Ramos (cell line): ENCODE results near the gene FGD4.
"Not testable (repeated sequence)": the region's sequence is repeated elsewhere in the genome, so short reads cannot be mapped to it uniquely, and the experiment has no call there.

ENCODE experiments used
- in situ Hi-C: fragments of 300-500 bp; cut with MboI; formaldehyde crosslinking; loops from one replicate; pipeline ENCODE4 v1.14.3; 2022; ENCODE audit warnings: low sequenced_read_pairs; ENCODE audit not compliant: unreplicated experiment

Gene FGD4

DNA sequence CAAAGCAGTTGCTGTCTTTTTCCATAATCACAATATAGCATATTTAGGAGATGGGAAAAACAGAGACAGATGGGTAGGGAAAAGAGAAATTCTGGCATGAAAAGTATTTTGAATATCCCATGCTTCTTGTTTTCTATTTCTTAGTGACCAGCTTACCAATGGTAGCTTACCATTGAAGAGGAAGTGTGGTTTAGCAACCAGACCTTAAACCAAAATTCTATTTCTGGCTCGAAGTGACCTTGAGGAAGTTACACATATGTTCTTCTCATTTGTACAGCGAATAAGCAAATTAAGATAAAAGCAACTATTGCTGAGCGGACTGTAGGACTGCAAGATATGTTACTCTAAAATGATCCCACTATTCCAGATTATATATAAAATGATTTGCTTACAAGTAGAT, 82.9 kb downstream of the FGD4 start:
- in situ Hi-C loops = no loop called here

DNA sequence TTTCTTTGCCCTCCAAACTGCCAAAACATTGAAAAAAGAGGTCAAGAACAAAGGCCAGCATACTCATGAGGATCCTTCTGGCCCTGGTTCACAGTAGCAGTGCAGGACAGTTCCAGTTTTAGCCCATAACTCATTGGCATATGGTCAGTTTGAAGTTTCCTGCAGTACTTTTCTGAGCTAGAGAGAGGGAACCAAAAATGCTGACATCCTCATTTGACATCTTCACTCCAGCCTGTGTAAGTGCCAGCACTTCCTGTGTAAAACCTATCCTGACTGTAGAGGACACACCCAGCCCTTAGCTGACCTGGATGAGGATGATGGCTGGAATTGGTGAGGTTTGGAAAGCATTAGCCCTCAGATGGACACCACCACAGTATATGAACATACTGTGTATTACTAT, 84.1 kb downstream of the FGD4 start:
- in situ Hi-C loops = no loop called here

DNA sequence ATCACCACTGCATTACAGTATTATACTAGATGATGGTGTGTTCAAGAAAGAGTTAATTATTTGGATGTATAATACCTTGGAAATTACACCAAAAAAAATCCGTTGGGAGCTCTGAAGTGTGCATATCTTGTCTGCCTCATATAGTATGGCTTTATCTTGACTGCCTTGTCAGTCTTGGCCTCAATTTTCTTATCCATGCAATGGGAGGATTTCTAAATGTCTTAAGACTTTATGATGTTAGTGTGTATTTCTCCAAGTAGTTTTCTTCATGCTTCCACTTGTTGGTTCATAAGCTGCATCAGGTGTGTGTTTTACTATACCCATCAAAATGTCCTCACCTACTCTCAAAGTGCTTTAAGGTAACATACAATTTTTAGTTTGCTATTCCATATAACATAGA, 84.6 kb downstream of the FGD4 start:
- in situ Hi-C loops = no loop called here

DNA sequence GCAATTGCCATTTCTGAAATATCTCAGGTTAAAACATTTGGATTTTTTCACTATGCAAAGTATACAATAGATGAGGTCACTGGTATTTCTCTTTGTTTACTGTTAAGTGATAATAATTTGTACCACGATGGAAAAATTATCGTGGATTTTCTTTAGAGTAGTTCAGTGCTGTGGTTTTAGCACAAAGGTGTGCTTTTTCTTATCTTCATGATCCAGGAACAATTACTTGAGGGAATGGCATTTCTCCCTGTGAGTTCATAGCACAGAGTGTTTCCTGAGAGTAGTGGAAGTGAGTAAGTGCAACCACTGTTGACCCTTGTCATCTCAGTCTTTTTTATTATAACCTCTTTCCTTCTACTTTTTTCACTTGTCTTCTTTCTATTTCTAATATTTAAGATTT, 86.8 kb downstream of the FGD4 start:
- in situ Hi-C loops = no loop called here

DNA sequence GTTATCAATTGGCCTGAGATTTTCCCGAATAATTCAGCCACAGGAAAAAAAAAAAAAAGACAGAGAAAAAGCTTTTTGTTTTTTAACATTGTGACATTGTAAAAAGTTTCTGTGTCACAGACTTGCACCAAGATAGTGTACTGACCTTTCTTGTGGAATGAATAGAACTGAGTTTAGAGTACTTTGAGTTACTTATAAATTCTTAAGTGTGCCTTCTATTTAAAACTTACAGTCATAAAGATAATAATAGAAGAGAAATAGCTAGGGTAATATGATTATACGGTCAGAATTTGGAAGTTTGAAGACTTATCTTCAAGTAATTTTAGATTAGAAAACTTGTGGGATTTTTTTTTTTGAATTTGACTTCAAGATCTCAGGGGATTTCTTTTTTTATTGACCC, 88.8 kb downstream of the FGD4 start:
- in situ Hi-C loops = no loop called here

DNA sequence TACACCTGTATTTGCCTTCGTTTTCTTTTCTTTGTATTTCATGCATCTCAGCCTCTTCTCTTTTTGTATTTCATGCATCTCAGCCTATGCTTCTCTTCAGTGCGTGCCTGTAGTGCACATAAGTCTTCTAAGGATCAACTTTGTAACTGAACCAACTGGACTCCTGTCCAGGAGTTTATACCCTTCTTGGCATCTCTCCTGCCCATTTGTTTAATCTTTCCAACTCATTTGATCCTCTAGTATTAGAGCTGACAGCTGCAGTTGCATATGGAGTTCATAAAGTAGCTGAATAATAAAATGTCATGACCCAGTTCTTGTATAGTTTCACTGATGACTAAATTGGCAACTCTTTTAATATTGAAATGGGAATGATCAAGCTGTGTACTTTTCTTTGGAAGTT, 89.7 kb downstream of the FGD4 start:
- in situ Hi-C loops = no loop called here

DNA sequence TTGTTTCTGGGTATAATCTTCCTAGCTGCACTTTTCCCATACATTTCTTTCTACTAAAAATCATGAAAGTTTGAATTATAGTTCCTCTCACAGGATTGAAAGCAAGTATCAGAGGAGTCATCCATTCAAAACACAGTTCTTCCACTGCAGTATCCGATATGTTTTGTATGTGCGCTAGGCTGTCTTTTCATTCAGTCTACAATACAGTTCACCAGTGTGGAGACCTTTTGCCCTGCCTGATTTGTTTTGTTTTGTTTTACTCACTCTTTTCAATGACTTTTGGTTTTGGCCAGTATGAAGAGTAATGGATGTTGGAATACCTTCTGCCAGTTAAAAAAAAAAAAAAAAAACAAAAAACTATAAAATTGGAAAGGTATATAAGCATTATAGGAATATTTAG, 91.4 kb downstream of the FGD4 start:
- in situ Hi-C loops = no loop called here

DNA sequence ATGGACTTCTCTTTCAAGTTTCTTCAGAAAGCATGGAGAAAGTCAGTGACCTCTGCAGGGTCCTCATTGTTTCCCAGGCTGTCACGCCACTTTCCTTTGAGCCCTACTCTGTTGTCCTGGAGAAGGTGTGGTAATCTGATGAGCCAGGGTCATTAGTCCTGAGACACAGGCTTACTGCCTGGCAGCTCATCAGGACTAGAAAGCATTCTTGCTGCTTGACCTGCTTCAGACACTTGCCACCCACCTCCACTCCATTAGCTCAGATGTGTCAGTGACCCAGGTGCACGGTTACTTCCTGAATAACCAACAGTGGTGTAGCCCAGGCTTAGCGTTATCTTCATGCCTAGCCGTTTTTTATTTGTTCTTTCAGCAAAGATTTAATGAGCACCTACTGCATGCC, 93.9 kb downstream of the FGD4 start:
- in situ Hi-C loops = no loop called here

DNA sequence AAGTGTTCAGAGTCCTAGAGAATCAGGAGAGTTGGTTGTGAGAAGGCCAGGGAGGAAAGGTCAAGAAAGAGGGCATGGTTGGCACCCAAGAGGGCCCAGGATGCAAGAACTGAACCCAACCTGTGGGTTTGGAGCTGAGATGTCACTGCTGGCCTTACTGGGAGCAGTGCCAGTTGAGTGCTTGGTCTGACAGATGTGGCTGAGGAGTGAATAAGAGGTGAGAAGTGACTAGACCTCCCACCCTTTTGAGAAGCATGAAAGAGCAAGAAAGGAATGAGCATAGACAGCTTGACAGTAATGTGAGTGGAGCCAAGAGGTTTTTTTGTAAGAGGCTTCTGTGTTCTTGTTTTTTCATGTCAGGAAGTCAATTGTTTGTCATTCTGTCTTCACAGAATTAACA, 95.3 kb downstream of the FGD4 start:
- in situ Hi-C loops = no loop called here

DNA sequence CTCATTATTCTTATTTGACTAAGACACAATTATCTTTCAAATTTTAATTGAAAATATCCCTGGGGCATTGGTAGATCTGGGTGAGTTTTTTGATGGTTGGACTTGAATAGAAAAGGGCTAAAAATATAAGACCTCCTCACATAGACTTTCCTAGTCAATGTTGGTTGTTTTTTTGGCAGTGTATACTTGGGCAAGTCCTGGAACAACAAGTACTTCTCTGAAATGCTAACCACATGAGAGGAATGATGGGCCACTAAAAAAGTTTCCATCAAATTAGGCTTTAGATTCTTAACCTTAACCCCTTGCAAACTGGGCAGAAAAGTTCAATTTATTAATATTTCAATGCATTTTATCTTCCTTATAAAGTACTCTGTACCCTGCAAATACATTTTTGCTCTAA, 97.6 kb downstream of the FGD4 start:
- in situ Hi-C loops = no loop called here

DNA sequence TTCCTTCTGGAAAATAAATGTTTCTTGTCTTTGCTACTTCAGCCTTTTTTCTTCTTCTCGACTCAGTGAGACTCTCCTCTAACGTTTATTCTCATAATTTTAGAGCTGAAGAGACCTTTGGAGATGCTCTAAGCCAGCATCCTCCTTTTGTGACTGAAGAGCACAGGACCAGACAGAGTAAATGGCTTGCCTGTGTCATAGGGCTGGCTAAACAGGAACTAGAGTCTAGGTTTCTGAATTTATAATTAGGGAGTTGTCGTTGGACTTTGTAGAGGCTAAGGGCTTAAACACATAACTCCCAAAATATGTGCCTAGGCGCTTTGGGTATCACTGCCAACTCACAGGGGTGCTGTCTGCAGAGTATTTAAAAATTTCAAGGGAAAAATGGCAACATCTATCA, 98.5 kb downstream of the FGD4 start:
- in situ Hi-C loops = no loop called here

DNA sequence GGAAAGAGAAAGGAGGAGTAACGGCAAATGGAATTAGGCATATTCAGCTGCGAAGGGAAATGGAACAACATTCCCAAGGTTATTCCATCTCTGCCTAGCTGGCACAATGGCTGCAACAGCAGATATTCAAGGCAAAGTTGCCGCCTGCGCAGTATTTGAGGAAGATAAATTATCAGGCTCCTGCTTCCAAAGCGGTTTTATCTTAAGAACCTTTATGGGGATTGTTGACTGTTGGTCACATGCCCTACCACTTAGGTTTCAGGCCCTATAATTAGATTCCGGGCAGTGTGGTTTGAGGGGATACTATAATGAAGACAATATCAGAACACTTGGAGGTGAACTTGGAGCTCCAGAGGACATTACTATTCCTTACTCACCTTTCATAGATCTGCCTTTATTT, 99.7 kb downstream of the FGD4 start:
- in situ Hi-C loops = no loop called here

DNA sequence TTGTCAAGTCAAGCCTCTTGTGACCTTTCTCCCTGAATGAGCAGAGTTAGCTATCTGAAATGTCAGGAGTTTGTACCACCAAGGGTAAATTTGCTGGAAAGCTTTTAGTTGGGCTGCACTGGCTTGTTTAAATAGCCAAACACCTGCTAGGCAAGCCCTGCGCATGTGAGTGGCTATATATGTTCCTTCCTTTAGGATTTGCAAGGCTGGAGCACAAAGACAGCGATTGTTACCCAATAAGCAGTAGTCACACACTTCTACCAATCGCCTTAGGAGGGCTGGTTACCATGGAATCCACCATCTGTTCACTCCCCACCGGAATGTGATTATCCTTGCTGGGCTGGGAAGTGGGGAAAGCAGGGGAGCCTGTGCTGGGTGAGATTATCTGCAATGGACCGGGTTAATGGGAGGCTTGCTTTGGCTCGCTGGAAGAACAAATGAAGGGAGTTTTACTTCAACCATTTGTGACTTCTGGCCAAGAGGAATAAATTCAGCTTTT, 102.5 kb downstream of the FGD4 start:
- in situ Hi-C loops = no loop called here

DNA sequence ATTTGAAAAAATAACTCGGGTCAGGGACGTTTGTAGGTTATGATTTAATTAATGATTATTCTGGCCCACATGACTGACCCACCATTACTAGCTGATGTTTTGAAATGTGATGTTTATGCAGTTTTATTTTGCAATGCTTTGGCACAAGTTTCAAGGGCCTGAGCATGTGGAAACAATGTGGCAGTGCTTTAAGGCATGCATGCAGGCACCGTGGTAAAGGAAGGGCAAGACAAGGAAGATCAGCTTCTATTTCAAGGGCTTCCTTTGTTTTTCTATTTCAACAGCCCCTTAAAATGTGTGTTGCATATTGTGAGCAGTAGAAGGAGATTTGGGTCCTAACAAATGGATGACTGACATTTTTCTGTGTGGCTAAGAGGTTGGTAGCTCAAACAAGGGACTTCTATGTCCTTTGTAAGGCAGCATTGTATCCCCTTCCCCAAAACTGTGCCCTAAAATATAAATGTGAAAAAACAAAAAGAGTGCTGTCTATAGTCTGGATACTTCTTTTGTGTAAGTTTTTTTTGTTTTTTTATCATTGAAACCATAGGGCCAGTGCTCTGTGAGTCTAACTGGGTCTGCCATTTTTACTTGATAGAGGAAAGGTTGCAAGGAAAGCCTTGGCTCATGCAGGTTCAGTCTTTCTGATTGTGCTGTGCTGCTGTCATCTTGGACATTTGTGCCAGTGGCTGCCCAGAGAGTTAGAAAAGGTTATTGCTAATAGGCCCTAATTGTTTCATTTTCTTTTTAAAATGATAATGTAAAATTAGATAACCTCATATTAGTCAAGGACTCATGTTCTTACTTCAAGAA, 103.5 kb downstream of the FGD4 start:
- in situ Hi-C loops = no loop called here

DNA sequence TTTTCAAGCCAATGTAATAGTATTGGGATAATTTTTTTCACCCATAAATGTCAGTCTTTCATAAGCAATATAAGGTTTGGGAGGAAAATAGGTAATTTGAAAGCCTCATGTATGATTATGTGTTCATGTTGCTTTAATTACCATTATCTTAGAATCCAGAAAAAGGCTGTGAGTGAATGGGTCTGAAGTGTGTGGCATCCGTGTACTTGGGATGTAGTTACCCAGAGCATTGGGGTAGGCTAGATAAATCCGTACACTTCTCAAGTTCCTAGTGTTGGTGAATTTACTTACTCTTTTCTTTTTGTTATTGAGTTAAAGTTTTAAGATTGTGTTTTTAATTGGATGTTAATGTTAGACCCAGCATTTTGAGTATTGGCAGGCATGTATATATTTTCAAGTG, 104.4 kb downstream of the FGD4 start:
- in situ Hi-C loops = no loop called here

DNA sequence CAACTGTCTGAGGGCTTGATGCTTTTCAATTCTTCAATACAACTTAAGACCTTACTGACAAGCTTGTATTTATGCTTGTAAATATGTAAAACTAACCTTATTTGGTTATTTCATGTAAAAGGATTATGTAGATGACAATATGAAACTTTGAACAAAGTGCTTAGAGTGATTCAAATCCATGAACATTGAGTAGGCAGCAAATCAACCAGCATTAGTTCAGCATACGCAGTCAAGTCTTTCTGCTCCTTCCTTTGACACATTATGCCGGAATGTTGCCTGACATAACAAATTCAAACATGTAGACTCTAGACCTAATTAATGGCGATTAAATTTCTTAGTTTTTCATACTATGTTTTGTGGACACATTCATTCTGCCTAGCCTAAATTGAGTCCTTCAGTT, 105.2 kb downstream of the FGD4 start:
- in situ Hi-C loops = no loop called here

DNA sequence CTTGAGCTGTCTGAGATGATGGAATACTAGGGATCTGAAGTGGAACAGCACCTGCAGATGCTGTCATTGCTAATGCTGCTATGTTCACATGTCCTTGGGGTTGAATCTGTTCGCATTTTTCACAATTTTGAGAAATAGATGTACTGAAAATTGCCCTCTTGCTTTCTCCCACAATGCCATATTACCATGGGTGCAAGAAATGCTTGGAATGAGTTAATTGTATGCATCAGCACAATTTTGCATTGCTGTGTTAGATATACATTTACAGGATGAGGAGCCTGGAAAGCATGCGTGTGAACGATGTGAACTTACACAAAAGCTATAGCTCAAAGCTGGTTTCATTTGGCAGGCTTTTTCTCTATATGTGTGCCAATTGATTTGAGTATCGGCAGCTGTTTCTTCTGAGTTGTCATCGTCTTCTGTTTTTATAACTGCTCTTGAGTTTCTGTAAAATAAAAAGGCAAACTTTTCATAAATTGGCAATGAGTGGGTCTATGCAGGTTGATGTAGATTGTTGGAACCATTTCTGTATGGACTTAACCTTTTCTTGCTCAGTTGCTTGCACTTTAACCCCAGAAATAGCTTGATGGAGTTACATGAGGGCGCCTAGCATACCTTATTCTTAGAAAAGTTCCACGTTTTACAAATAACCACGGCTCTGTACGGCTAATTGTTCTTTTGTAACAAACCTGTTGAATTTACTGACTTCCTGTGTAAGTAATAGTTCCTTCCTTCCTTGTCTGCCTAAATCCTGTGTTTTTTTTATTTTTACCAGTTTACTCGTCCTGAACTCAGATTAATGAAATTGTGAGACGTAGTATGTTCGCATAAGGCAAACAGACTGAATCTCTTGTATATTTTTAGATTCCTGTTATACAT, 105.9 kb downstream of the FGD4 start:
- in situ Hi-C loops = no loop called here

DNA sequence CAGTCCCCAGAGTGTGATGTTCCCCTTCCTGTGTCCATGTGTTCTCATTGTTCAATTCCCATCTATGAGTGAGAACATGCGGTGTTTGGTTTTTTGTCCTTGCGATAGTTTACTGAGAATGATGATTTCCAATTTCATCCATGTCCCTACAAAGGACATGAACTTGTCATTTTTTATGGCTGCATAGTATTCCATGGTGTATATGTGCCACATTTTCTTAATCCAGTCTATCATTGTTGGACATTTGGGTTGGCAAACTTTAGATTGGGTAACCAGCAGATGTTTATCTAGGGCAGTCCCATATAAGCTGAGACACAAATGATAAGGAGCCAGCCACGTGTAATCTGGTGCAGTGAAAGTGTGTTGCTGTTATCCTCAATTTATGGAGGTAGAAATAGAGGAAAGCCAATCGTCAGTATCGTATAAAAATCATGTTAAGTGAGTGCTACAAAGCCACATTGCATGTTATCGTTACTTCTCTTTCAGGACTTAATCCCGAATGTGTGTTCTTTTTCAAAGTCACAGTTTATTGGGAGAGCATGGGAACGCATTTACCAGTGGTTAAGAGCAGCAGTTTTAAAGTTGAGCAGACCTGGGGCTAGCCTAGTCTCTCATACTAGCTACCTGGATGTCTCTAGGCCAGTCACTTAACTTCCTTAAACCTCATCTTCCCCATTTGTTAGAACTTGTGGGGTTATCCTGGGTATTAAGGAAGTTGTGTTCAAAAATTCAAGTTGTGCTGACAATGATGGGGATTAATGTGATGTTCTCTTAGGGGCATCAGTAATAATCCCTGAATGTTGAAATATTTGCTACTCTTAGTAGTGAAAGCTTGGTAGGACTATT, 108.0 kb downstream of the FGD4 start:
- in situ Hi-C loops = not testable (repeated sequence)

DNA sequence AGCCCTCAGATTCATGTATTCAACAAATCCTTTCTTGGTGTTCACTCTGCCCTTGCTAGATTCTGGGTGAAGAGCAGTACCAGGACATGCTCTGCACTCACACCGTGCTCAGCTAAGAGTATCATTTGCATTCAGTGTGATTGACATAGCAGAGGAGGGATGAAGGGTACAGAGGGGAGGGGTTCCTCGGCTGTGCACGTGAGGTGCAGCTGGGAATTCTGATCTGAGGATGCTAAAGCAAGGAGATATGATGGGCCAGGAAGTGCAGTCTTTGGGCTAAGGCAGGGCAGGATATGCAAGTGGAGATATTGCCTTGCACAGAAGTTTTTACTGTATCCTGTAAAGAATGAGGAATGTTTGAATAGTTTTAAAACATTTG, 108.6 kb downstream of the FGD4 start:
- in situ Hi-C loops = no loop called here

DNA sequence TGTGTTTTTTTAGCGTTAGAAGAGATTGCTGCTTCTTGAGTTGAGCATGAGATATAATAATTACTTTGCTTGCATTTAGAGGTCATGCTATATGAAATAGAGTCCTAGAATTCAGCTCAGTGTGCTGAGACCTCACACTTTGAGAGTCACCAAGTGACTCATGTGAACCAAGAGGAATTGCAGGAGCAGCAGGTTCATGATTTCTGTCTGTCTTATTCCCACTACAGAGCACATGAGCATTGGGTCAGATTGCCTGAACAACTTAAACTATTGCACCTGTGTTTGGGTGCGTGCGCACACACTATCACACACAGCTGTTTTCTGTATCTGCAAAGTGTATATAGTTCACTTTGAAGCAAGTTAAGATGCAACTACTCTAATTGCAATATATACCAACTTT, 109.3 kb downstream of the FGD4 start:
- in situ Hi-C loops = no loop called here
